ENCODE measurements around the gene DNAH10. TPM values are rescaled to one million over a fixed set of nuclear protein-coding genes. Genes with fewer than 3 reads are reported as not detected.

Gene DNAH10
- total RNA-seq, 2 donors from 2014 or later: 0.09 to 0.64 TPM

- no peak overlapping the region for H3K27ac ChIP-seq (ENCODE audit: low read depth, low read length)
- H3K4me3 Mint-ChIP-seq: no peak overlapping the region
- no peaks in the 10 kb centered on the region for H3K36me3 Mint-ChIP-seq (ENCODE audit: low read depth)
- no peaks in the 10 kb centered on the region for H3K4me1 Mint-ChIP-seq
- H3K27me3 ChIP-seq (ENCODE audit: control insufficient read depth, insufficient read depth, low read length, poor library complexity, severe bottlenecking): no peaks in the 10 kb centered on the region
- H3K4me3 ChIP-seq (ENCODE audit: low read length): no peak overlapping the region
- H3K36me3 ChIP-seq (ENCODE audit: control insufficient read depth, insufficient read depth, low read length): no peaks in the 10 kb centered on the region
- H3K9ac ChIP-seq (ENCODE audit: extremely low read depth, low read length, poor library complexity, severe bottlenecking): no peak overlapping the region
- H3K9me3 ChIP-seq (ENCODE audit: control insufficient read depth, low read length): no peaks in the 10 kb centered on the region
- 89 to 100% methylated on average over 1 of the region's 1 CpG for WGBS, 2 experiments (ENCODE audit: insufficient coverage in 1 of 2, insufficient read length in 1 of 2)
- DNase-seq: no peak
- H3K4me1 ChIP-seq (ENCODE audit: control insufficient read depth, insufficient read depth, low read length): no peaks in the 10 kb centered on the region
- H3K9me3 Mint-ChIP-seq: no peaks in the 10 kb centered on the region
- no peak overlapping the region for H3K27ac Mint-ChIP-seq
- TF ChIP-seq CTCF (conservative IDR thresholded peaks at IDR 0.05): no peak
- H3K27me3 Mint-ChIP-seq (ENCODE audit: insufficient read depth): peaks cover 6% of the 10 kb centered on the region
Observed at GRCh38 chr12:123856681-123857080, 94.6 kb downstream of the DNAH10 start.

DNA sequence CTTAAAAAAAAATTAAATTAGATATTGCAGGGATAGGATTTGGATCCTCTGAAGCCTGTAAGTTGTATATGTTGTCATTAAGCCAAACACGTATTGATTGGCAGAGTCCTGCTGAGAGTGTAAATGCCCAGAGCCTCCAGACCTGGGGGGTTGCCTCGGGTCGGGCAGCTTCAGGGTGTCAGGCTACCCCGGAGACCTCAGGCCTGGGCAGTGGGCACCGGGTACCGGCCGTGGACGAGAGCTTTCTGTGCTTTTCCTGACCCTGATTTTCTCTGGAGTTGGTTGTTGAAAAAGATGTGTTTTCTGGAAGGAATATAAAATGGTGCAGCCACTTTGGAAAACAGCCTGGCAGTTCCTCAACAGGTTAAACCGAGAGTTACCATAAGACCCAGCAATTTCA lies 96.1 kb downstream of the DNAH10 start:
- Histone ChIP-seq H3K27ac (ENCODE audit: low read depth, low read length) (no peak overlapping the region), H3K27me3 (ENCODE audit: control insufficient read depth, insufficient read depth, low read length, poor library complexity, severe bottlenecking) (no peaks in the 10 kb centered on the region), H3K4me1 (ENCODE audit: control insufficient read depth, insufficient read depth, low read length) (no peaks in the 10 kb centered on the region), H3K36me3 (ENCODE audit: control insufficient read depth, insufficient read depth, low read length) (no peaks in the 10 kb centered on the region), H3K9ac (ENCODE audit: extremely low read depth, low read length, poor library complexity, severe bottlenecking) (no peak overlapping the region), H3K4me3 (ENCODE audit: low read length) (no peak overlapping the region), H3K9me3 (ENCODE audit: control insufficient read depth, low read length) (no peaks in the 10 kb centered on the region)
- no peak overlapping the region for H3K4me3 Mint-ChIP-seq
- no peak for TF ChIP-seq CTCF (conservative IDR thresholded peaks at IDR 0.05)
- no peak for DNase-seq
- no peaks in the 10 kb centered on the region for H3K4me1 Mint-ChIP-seq
- H3K36me3 Mint-ChIP-seq (ENCODE audit: low read depth): no peaks in the 10 kb centered on the region
- no peaks in the 10 kb centered on the region for H3K9me3 Mint-ChIP-seq
- peaks cover 3% of the 10 kb centered on the region for H3K27me3 Mint-ChIP-seq (ENCODE audit: insufficient read depth)
- 81 to 100% methylated on average over 1 to 9 of the region's 9 CpGs for WGBS, 2 experiments (ENCODE audit: insufficient coverage in 1 of 2, insufficient read length in 1 of 2)
- no peak overlapping the region for H3K27ac Mint-ChIP-seq

DNA sequence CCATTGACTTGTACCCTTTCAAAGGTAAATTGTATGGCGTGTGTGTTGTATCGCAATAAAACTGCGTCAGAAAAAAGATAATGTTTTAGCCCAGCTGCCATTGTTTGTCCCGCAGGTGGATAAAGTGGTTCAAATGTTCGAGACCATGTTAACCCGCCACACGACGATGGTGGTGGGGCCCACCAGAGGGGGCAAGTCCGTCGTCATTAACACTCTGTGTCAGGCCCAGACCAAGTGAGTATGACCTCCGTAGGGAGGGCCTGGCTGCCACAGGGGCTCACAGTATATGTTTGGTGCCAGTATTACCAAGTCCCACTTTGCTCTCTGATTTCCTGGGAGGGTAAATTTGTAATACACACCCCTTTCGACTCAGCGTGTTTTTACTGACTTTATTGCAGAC lies 96.9 kb downstream of the DNAH10 start:
- TF ChIP-seq CTCF (conservative IDR thresholded peaks at IDR 0.05): peak; percentile 62
- Histone ChIP-seq H3K27ac (ENCODE audit: low read depth, low read length) (no peak overlapping the region), H3K4me3 (ENCODE audit: low read length) (no peak overlapping the region), H3K9me3 (ENCODE audit: control insufficient read depth, low read length) (no peaks in the 10 kb centered on the region), H3K4me1 (ENCODE audit: control insufficient read depth, insufficient read depth, low read length) (no peaks in the 10 kb centered on the region), H3K36me3 (ENCODE audit: control insufficient read depth, insufficient read depth, low read length) (no peaks in the 10 kb centered on the region), H3K27me3 (ENCODE audit: control insufficient read depth, insufficient read depth, low read length, poor library complexity, severe bottlenecking) (no peaks in the 10 kb centered on the region), H3K9ac (ENCODE audit: extremely low read depth, low read length, poor library complexity, severe bottlenecking) (no peak overlapping the region)
- Mint-ChIP-seq H3K27ac (no peak overlapping the region), H3K4me3 (no peak overlapping the region), H3K27me3 (ENCODE audit: insufficient read depth) (peaks cover 3% of the 10 kb centered on the region), H3K9me3 (no peaks in the 10 kb centered on the region), H3K36me3 (ENCODE audit: low read depth) (no peaks in the 10 kb centered on the region), H3K4me1 (no peaks in the 10 kb centered on the region)
- 68 to 73% methylated on average over 11 to 13 of the region's 13 CpGs for WGBS, 2 experiments (ENCODE audit: insufficient coverage in 1 of 2, insufficient read length in 1 of 2)
- DNase-seq: peak; percentile 79
